Fibroblast of lung (primary cell): ENCODE data around the gene GLIPR1L2. TPM values are rescaled to one million over a fixed set of nuclear protein-coding genes. Genes with fewer than 3 reads are reported as not detected.
"Not testable (repeated sequence)": the region's sequence is repeated elsewhere in the genome, so short reads cannot be mapped to it uniquely, and the experiment has no call there.

Source experiments
- DNase-seq, 2 donors: peaks; one replicate each; pipeline versions ENCODE4 v3.0.0 to v3.0.0-alpha.2; 2010; ENCODE audit warnings: low read depth in 2 of 2
- H2AFZ ChIP-seq: 2 replicates; pipeline ENCODE4 v1.5.1; 2012; ENCODE audit warnings: low read length, control low read depth, inconsistent platforms
- H3K27ac ChIP-seq: 2 replicates; pipeline ENCODE4 v1.5.1; 2011; ENCODE audit warnings: low read length, control low read depth; ENCODE audit not compliant: insufficient read depth
- H3K27me3 ChIP-seq: 2 replicates; pipeline ENCODE4 v1.5.1; 2011; ENCODE audit warnings: mild to moderate bottlenecking, low read length; ENCODE audit not compliant: control insufficient read depth, insufficient read depth
- H3K36me3 ChIP-seq: 2 replicates; pipeline ENCODE4 v1.5.1; 2011; ENCODE audit warnings: low read length; ENCODE audit not compliant: control insufficient read depth, insufficient read depth
- H3K4me1 ChIP-seq: 2 replicates; pipeline ENCODE4 v1.5.1; 2011; ENCODE audit warnings: low read length; ENCODE audit not compliant: control insufficient read depth, insufficient read depth; ENCODE audit errors: extremely low read depth
- H3K4me2 ChIP-seq: 2 replicates; pipeline ENCODE4 v1.5.1; 2011; ENCODE audit warnings: low read length, control low read depth; ENCODE audit not compliant: insufficient read depth; ENCODE audit errors: extremely low read depth
- H3K4me3 ChIP-seq, 4 experiments: fragments of 200-600 bp in 1 of 4; sonication (generic) in 1 of 4; replicated peaks in 1 of 4; 2 replicates each; pipeline ENCODE4 v1.5.1; 2011 to 2016; ENCODE audit warnings: low read length in 4 of 4, low read depth in 3 of 4, mild to moderate bottlenecking in 3 of 4, control low read depth in 2 of 4, inconsistent platforms in 1 of 4, mixed read lengths in 1 of 4; ENCODE audit not compliant: insufficient read depth in 1 of 4; ENCODE audit errors: control extremely low read depth in 1 of 4
- H3K79me2 ChIP-seq: 2 replicates; pipeline ENCODE4 v1.5.1; 2012; ENCODE audit warnings: mild to moderate bottlenecking, low read length, inconsistent platforms; ENCODE audit not compliant: control insufficient read depth, insufficient read depth
- H3K9ac ChIP-seq: 2 replicates; pipeline ENCODE4 v1.5.1; 2011; ENCODE audit warnings: mild to moderate bottlenecking, low read length, control low read depth; ENCODE audit not compliant: insufficient read depth
- H3K9me3 ChIP-seq: 2 replicates; pipeline ENCODE4 v1.5.1; 2012; ENCODE audit warnings: low read depth, low read length; ENCODE audit not compliant: control insufficient read depth, insufficient read depth
- H4K20me1 ChIP-seq: 2 replicates; pipeline ENCODE4 v1.5.1; 2011; ENCODE audit warnings: low read length; ENCODE audit not compliant: control insufficient read depth, insufficient read depth; ENCODE audit errors: extremely low read depth
- CTCF ChIP-seq, 2 donors: IDR thresholded peaks in 1 of 2; conservative IDR thresholded peaks in 1 of 2; 1 replicate in 1 of 2; 2 replicates in 1 of 2; pipeline ENCODE4 v1.5.1; 2011 to 2012; ENCODE audit warnings: low read length in 2 of 2, control low read depth in 1 of 2, inconsistent platforms in 1 of 2, low read depth in 1 of 2, mild to moderate bottlenecking in 1 of 2
- EZH2 ChIP-seq: IDR thresholded peaks from 2 replicates; pipeline ENCODE4 v1.5.1; 2012; ENCODE audit warnings: low read length, control low read depth, mild to moderate bottlenecking; ENCODE audit errors: missing control alignments
- polyA plus RNA-seq, 2 donors: library from polyadenylated mRNA; depleted of rRNA in 1 of 2; stranded (reverse) in 1 of 2; unstranded in 1 of 2; fragments of >200 nt; gene quantifications; 2 replicates each; pipeline ENCODE4 v1.2.1, GENCODE V29; 2011 to 2012; ENCODE audit warnings: missing spikeins in 1 of 2
- total RNA-seq: library from RNA; depleted of rRNA; stranded (reverse); fragments of >200 nt; gene quantifications from 2 replicates; pipeline ENCODE4 v1.2.1, GENCODE V29; 2014

GLIPR1L2 gene
- total and polyA plus RNA-seq, 2 donors (not counting 1 experiment from before 2014, with no cell fraction given): 0.33 TPM

- H3K27me3 ChIP-seq: no peaks in the 10 kb centered on the region
- no peak overlapping the region for H3K9ac ChIP-seq
- H3K9me3 ChIP-seq: no peaks in the 10 kb centered on the region
- H3K27ac ChIP-seq: no peak overlapping the region
- no peak for DNase-seq
- H3K4me3 ChIP-seq: no peak overlapping the region
- peaks cover 2% of the 10 kb centered on the region for H3K4me1 ChIP-seq
- H3K36me3 ChIP-seq: no peaks in the 10 kb centered on the region
- no peak overlapping the region for H2AFZ ChIP-seq
- H3K79me2 ChIP-seq: no peaks in the 10 kb centered on the region
- H4K20me1 ChIP-seq: no peaks in the 10 kb centered on the region
- H3K4me2 ChIP-seq: no peak overlapping the region
- TF ChIP-seq CTCF (conservative IDR thresholded peaks at IDR 0.05 in 1 of 2, IDR thresholded peaks at IDR 0.05 in 1 of 2; ENCODE audit: low read depth in 1 of 2, low read length in 2 of 2) (no peak), EZH2 (no peak)
Observed at GRCh38 chr12:75455839-75456238, 65.0 kb downstream of the GLIPR1L2 start.

- Histone ChIP-seq H3K27ac (no peak overlapping the region), H3K4me3 (no peak overlapping the region), H3K36me3 (no peaks in the 10 kb centered on the region), H2AFZ (no peak overlapping the region), H3K9me3 (no peaks in the 10 kb centered on the region), H3K27me3 (no peaks in the 10 kb centered on the region), H4K20me1 (no peaks in the 10 kb centered on the region), H3K79me2 (no peaks in the 10 kb centered on the region), H3K4me1 (peaks cover 2% of the 10 kb centered on the region), H3K4me2 (no peak overlapping the region), H3K9ac (no peak overlapping the region)
- TF ChIP-seq EZH2 (no peak), CTCF (conservative IDR thresholded peaks at IDR 0.05 in 1 of 2, IDR thresholded peaks at IDR 0.05 in 1 of 2; ENCODE audit: low read depth in 1 of 2, low read length in 2 of 2) (no peak)
- DNase-seq: no peak
Observed at GRCh38 chr12:75457191-75457590, 66.3 kb downstream of the GLIPR1L2 start.

- H3K27me3 ChIP-seq, H3K9ac ChIP-seq, H3K4me2 ChIP-seq, DNase-seq, H3K27ac ChIP-seq, H2AFZ ChIP-seq, H3K36me3 ChIP-seq, H3K4me1 ChIP-seq, H3K4me3 ChIP-seq, H4K20me1 ChIP-seq, H3K9me3 ChIP-seq, H3K79me2 ChIP-seq: not testable (repeated sequence)
Observed at GRCh38 chr12:75457866-75458265, 67.0 kb downstream of the GLIPR1L2 start.
